ENCODE results near the gene ICAM4.
"Not testable (repeated sequence)": the region's sequence is repeated elsewhere in the genome, so short reads cannot be mapped to it uniquely, and the experiment has no call there.

Gene ICAM4

GRCh38 chr19:10333758-10334587, 47.2 kb downstream of the ICAM4 start:
- Histone ChIP-seq H3K4me3 (ENCODE audit: low read length) (peak overlapping the region; percentile 91), H3K4me2 (ENCODE audit: low read length) (peak overlapping the region; percentile 91), H3K27me3 (ENCODE audit: control insufficient read depth, low read length) (no peaks in the 10 kb centered on the region), H3K9me3 (ENCODE audit: control insufficient read depth, insufficient read depth, low read length) (no peaks in the 10 kb centered on the region), H3K27ac (ENCODE audit: low read depth, low read length) (peak overlapping the region; percentile 80), H3K79me2 (ENCODE audit: control insufficient read depth, low read length) (peaks cover 61% of the 10 kb centered on the region), H3K36me3 (ENCODE audit: control insufficient read depth, low read length) (peaks cover 38% of the 10 kb centered on the region), H4K20me1 (ENCODE audit: control insufficient read depth, insufficient read depth, low read depth, low read length) (peaks cover 18% of the 10 kb centered on the region), H3F3A (ENCODE audit: control insufficient read depth, insufficient read depth) (no peaks in the 10 kb centered on the region; the same call in 1 of the 2 replicates), H3K9me2 (replicated peaks; ENCODE audit: control insufficient read depth, low read length) (no peaks in the 10 kb centered on the region), H3K4me1 (ENCODE audit: control insufficient read depth, low read length) (peaks cover 34% of the 10 kb centered on the region)
- TF ChIP-seq CTCF (IDR thresholded peaks at IDR 0.05; ENCODE audit: low read depth, low read length, poor library complexity, severe bottlenecking) (no peak), EZH2phosphoT487 (IDR thresholded peaks at IDR 0.05; ENCODE audit: borderline replicate concordance, low read length) (no peak)

- H3K36me3 ChIP-seq (ENCODE audit: control insufficient read depth, low read length) = peaks cover 30% of the 10 kb centered on the region
- peak overlapping the region; percentile 91; the same call in 1 of the 2 replicates for H3K4me3 ChIP-seq (ENCODE audit: low read length)
- H4K20me1 ChIP-seq (ENCODE audit: control insufficient read depth, insufficient read depth, low read depth, low read length) = peaks cover 18% of the 10 kb centered on the region
- peak overlapping the region; percentile 91 for H3K4me2 ChIP-seq (ENCODE audit: low read length)
- peaks cover 57% of the 10 kb centered on the region for H3K79me2 ChIP-seq (ENCODE audit: control insufficient read depth, low read length)
- no peak overlapping the region for H3K27ac ChIP-seq (ENCODE audit: low read depth, low read length)
- TF ChIP-seq CTCF (IDR thresholded peaks at IDR 0.05; ENCODE audit: low read depth, low read length, poor library complexity, severe bottlenecking) = peak; percentile 31
- TF ChIP-seq EZH2phosphoT487 (IDR thresholded peaks at IDR 0.05; ENCODE audit: borderline replicate concordance, low read length) = no peak
- no peaks in the 10 kb centered on the region for H3K9me3 ChIP-seq (ENCODE audit: control insufficient read depth, insufficient read depth, low read length)
- H3K9me2 ChIP-seq (replicated peaks; ENCODE audit: control insufficient read depth, low read length) = no peaks in the 10 kb centered on the region
- H3K4me1 ChIP-seq (ENCODE audit: control insufficient read depth, low read length) = peaks cover 42% of the 10 kb centered on the region
- H3F3A ChIP-seq (ENCODE audit: control insufficient read depth, insufficient read depth) = no peaks in the 10 kb centered on the region; the same call in 1 of the 2 replicates
- H3K27me3 ChIP-seq (ENCODE audit: control insufficient read depth, low read length) = no peaks in the 10 kb centered on the region
Observed at GRCh38 chr19:10334588-10335351, 48.0 kb downstream of the ICAM4 start.

GRCh38 chr19:10335352-10335985, 48.7 kb downstream of the ICAM4 start:
- peaks cover 50% of the 10 kb centered on the region for H3K79me2 ChIP-seq (ENCODE audit: control insufficient read depth, low read length)
- H3K4me3 ChIP-seq (ENCODE audit: low read length) = no peak overlapping the region

GRCh38 chr19:10336725-10337124, 50.0 kb downstream of the ICAM4 start:
- H3K4me3 ChIP-seq (ENCODE audit: low read length); H3F3A ChIP-seq (ENCODE audit: control insufficient read depth, insufficient read depth); H3K27ac ChIP-seq (ENCODE audit: low read depth, low read length); H3K9me2 ChIP-seq (replicated peaks; ENCODE audit: control insufficient read depth, low read length); H4K20me1 ChIP-seq (ENCODE audit: control insufficient read depth, insufficient read depth, low read depth, low read length); H3K27me3 ChIP-seq (ENCODE audit: control insufficient read depth, low read length); H3K4me2 ChIP-seq (ENCODE audit: low read length); H3K9me3 ChIP-seq (ENCODE audit: control insufficient read depth, insufficient read depth, low read length): not testable (repeated sequence)
- H3K79me2 ChIP-seq (ENCODE audit: control insufficient read depth, low read length) = peaks cover 39% of the 10 kb centered on the region
- H3K4me1 ChIP-seq (ENCODE audit: control insufficient read depth, low read length) = peaks cover 45% of the 10 kb centered on the region
- peaks cover 16% of the 10 kb centered on the region for H3K36me3 ChIP-seq (ENCODE audit: control insufficient read depth, low read length)

More at GRCh38 chr19:10335352-10335985, 48.7 kb downstream of the ICAM4 start:
- Histone ChIP-seq H3K4me1 (ENCODE audit: control insufficient read depth, low read length) (peaks cover 47% of the 10 kb centered on the region), H3K9me3 (ENCODE audit: control insufficient read depth, insufficient read depth, low read length) (no peaks in the 10 kb centered on the region), H3K27me3 (ENCODE audit: control insufficient read depth, low read length) (no peaks in the 10 kb centered on the region), H3K27ac (ENCODE audit: low read depth, low read length) (no peak overlapping the region), H3K9me2 (replicated peaks; ENCODE audit: control insufficient read depth, low read length) (no peaks in the 10 kb centered on the region), H3K4me2 (ENCODE audit: low read length) (peak overlapping the region; percentile 91), H3K36me3 (ENCODE audit: control insufficient read depth, low read length) (peaks cover 23% of the 10 kb centered on the region), H3F3A (ENCODE audit: control insufficient read depth, insufficient read depth) (no peaks in the 10 kb centered on the region; the same call in 1 of the 2 replicates), H4K20me1 (ENCODE audit: control insufficient read depth, insufficient read depth, low read depth, low read length) (peaks cover 12% of the 10 kb centered on the region)
- no peak for TF ChIP-seq EZH2phosphoT487 (IDR thresholded peaks at IDR 0.05; ENCODE audit: borderline replicate concordance, low read length)
- TF ChIP-seq CTCF (IDR thresholded peaks at IDR 0.05; ENCODE audit: low read depth, low read length, poor library complexity, severe bottlenecking) = no peak

Data from DOHH2 (cell line).